Activated B cell treated with CpG ODN at 0.5 μM for 24 hours (primary cell): Measurements from ENCODE around the gene SCIMP. TPM values are rescaled to one million over a fixed set of nuclear protein-coding genes. Genes with fewer than 3 reads are reported as not detected.

Experiments
- ATAC-seq: fragments of 200-7000 bp; cut with Tn5 transposase; one replicate; pipeline ENCODE4 v1.10.0; 2021; ENCODE audit warnings: low read depth, mild to moderate bottlenecking, moderate library complexity
- CTCF ChIA-PET: fragments of 350-600 bp; sonication (Branson Sonifier 250); formaldehyde crosslinking; loops from one replicate; lab custom pipeline; 2021; ENCODE audit warnings: antibody characterized with exemption; lab: Charles Lee
- POLR2A ChIA-PET: fragments of 350-600 bp; sonication (Branson Sonifier 250); formaldehyde crosslinking; loops from one replicate; lab custom pipeline; 2021; ENCODE audit warnings: antibody characterized with exemption; lab: Charles Lee
- DNase-seq: peaks from one replicate; pipeline ENCODE4 v3.0.0; 2022
- H3K27ac Mint-ChIP-seq: one replicate; pipeline ENCODE4 v1.8.0; 2020; ENCODE audit warnings: mixed read lengths
- H3K27me3 Mint-ChIP-seq: one replicate; pipeline ENCODE4 v1.8.0; 2021; ENCODE audit warnings: mixed read lengths
- H3K36me3 Mint-ChIP-seq: one replicate; pipeline ENCODE4 v1.8.0; 2021; ENCODE audit warnings: low read depth, mixed read lengths
- H3K4me1 Mint-ChIP-seq: one replicate; pipeline ENCODE4 v1.8.0; 2021; ENCODE audit warnings: mixed read lengths
- H3K4me3 Mint-ChIP-seq: one replicate; pipeline ENCODE4 v1.8.0; 2020; ENCODE audit warnings: mild to moderate bottlenecking, mixed read lengths
- H3K9me3 Mint-ChIP-seq: one replicate; pipeline ENCODE4 v1.8.0; 2020; ENCODE audit warnings: mixed read lengths
- CTCF ChIP-seq: fragments of 200-600 bp; IDR thresholded peaks from one replicate; pipeline ENCODE4 v1.8.0; 2022; ENCODE audit warnings: antibody characterized with exemption, mild to moderate bottlenecking
- intact Hi-C: fragments of 100-400 bp; cut with micrococcal nuclease; formaldehyde crosslinking; loops from one replicate; pipeline ENCODE4 v1.15.1; 2024
- total RNA-seq: library from RNA; stranded (reverse); gene quantifications from 2 replicates; pipeline ENCODE4 v1.2.3, GENCODE V29; 2022

Gene SCIMP
- total RNA-seq, 1 donor from 2014 or later = 23.4 TPM

- CTCF ChIA-PET = interaction anchor here (0.8 kb wide), 1 partner anchor 33 kb away, joined by 3 read pairs; no protein-coding TSS in a partner anchor
- no peak overlapping the region for H3K27ac Mint-ChIP-seq
- intact Hi-C loops = no loop called here
- H3K36me3 Mint-ChIP-seq = no peaks in the 10 kb centered on the region
- no peaks in the 10 kb centered on the region for H3K4me1 Mint-ChIP-seq
- H3K27me3 Mint-ChIP-seq = no peaks in the 10 kb centered on the region
- H3K9me3 Mint-ChIP-seq = no peaks in the 10 kb centered on the region
- ATAC-seq = no peak
- no peak for DNase-seq
- H3K4me3 Mint-ChIP-seq = no peak overlapping the region
- no peak for TF ChIP-seq CTCF
- POLR2A ChIA-PET = interaction anchor here (3.4 kb wide), 1 partner anchor 10 kb away, joined by 13 read pairs; the partner anchor contains the start of gene RABEP1
Measured at GRCh38 chr17:5272322-5272721, 37.7 kb upstream of the SCIMP start.

DNA sequence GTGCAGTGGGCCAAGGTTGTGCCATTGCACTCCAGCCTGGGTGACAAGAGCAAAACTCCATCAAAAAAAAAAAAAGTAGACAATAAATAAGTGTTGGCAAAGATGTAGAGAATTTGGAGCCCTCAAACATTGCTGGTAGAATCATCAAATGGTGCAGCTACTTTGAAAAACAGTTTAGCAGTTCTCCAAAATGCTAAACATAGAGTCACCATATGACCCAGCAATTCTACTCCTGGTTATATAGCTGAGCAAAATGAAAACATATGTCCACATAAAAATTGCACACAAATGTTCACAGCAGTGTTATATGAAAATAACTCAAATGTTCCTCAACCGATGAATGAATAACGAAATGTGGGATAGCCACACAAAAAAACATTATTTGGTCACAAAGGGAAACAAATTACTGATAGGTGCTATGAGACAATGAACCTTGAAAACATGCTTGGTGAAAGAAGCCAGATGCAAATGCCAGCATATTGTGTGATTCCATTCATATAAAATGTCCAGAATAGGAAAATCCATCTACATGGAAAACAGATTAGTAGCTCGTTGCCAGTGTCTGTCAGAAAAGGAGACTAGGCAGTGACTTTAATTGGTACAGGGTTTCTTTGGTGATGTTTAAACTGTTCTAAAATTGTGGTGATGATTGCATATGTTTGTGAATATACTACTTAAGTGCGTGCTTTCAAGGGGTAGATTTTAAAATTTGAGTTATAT, 34.7 kb upstream of the SCIMP start:
- no peak for TF ChIP-seq CTCF
- DNase-seq (no peak), ATAC-seq (no peak)
- POLR2A ChIA-PET = no interaction called here
- no peaks in the 10 kb centered on the region for H3K36me3 Mint-ChIP-seq
- H3K27me3 Mint-ChIP-seq = no peaks in the 10 kb centered on the region
- peak overlapping the region; percentile 24 for H3K27ac Mint-ChIP-seq
- intact Hi-C loops = no loop called here
- no peak overlapping the region for H3K4me3 Mint-ChIP-seq
- CTCF ChIA-PET = interaction anchor here (1.3 kb wide), 1 partner anchor 11 kb away, joined by 4 read pairs; no protein-coding TSS in a partner anchor
- no peaks in the 10 kb centered on the region for H3K4me1 Mint-ChIP-seq
- H3K9me3 Mint-ChIP-seq = no peaks in the 10 kb centered on the region

- ChIA-PET CTCF (no interaction called here), POLR2A (no interaction called here)
- intact Hi-C loops = no loop called here
- no peak for TF ChIP-seq CTCF
- H3K36me3 Mint-ChIP-seq = no peaks in the 10 kb centered on the region
- no peaks in the 10 kb centered on the region for H3K27me3 Mint-ChIP-seq
- ATAC-seq (no peak), DNase-seq (no peak)
- no peaks in the 10 kb centered on the region for H3K9me3 Mint-ChIP-seq
- H3K27ac Mint-ChIP-seq = no peak overlapping the region
- no peak overlapping the region for H3K4me3 Mint-ChIP-seq
- peaks cover 4% of the 10 kb centered on the region for H3K4me1 Mint-ChIP-seq
Measured at GRCh38 chr17:5264893-5265292, 30.2 kb upstream of the SCIMP start.

GRCh38 chr17:5263441-5263840, 28.8 kb upstream of the SCIMP start:
- no peak for ATAC-seq
- TF ChIP-seq CTCF = no peak
- intact Hi-C loops = no loop called here
- Mint-ChIP-seq H3K4me1 (peaks cover 17% of the 10 kb centered on the region), H3K27me3 (no peaks in the 10 kb centered on the region), H3K27ac (no peak overlapping the region), H3K4me3 (no peak overlapping the region), H3K36me3 (no peaks in the 10 kb centered on the region), H3K9me3 (no peaks in the 10 kb centered on the region)
- POLR2A ChIA-PET = interaction anchor here (0.7 kb wide), 1 partner anchor 45 kb away, joined by 8 read pairs; no protein-coding TSS in a partner anchor
- CTCF ChIA-PET = no interaction called here
- DNase-seq = no peak

- H3K4me3 Mint-ChIP-seq = no peak overlapping the region
- CTCF ChIA-PET = no interaction called here
- H3K36me3 Mint-ChIP-seq = no peaks in the 10 kb centered on the region
- H3K27ac Mint-ChIP-seq = peak overlapping the region; percentile 20
- intact Hi-C loops = no loop called here
- no peak for TF ChIP-seq CTCF
- ATAC-seq (no peak), DNase-seq (no peak)
- H3K4me1 Mint-ChIP-seq = peaks cover 25% of the 10 kb centered on the region
- no peaks in the 10 kb centered on the region for H3K9me3 Mint-ChIP-seq
- POLR2A ChIA-PET = interaction anchor here (0.5 kb wide), 2 partner anchors 234 to 713 kb away, joined by 7 read pairs; no protein-coding TSS in a partner anchor
- H3K27me3 Mint-ChIP-seq = no peaks in the 10 kb centered on the region
Measured at GRCh38 chr17:5262416-5262991, 27.8 kb upstream of the SCIMP start.
